CD4-positive, CD25-positive, alpha-beta regulatory T cell (primary cell): Measurements from ENCODE around the gene B9D2. TPM values are rescaled to one million over a fixed set of nuclear protein-coding genes. Genes with fewer than 3 reads are reported as not detected.

Experiments used
- ATAC-seq, 2 donors: fragments of 150-1000 bp; cut with Tn5 transposase; one replicate each; pipeline ENCODE4 v1.10.0; 2021; ENCODE audit warnings: low read depth in 2 of 2, moderate number of reproducible peaks in 2 of 2, moderate library complexity in 1 of 2
- DNase-seq, 3 donors: peaks; one replicate each; pipeline versions ENCODE4 v3.0.0 to v3.0.0-alpha.2; 2012 to 2022; ENCODE audit warnings: mixed read lengths in 1 of 3
- H3K27ac ChIP-seq: one replicate; pipeline ENCODE4 v1.7.0; 2013; ENCODE audit warnings: mild to moderate bottlenecking, low read length; ENCODE audit not compliant: insufficient read depth, poor library complexity, severe bottlenecking
- H3K27me3 ChIP-seq: one replicate; pipeline ENCODE4 v1.7.0; 2013; ENCODE audit warnings: low read length; ENCODE audit not compliant: control insufficient read depth, insufficient read depth
- H3K36me3 ChIP-seq: one replicate; pipeline ENCODE4 v1.7.0; 2013; ENCODE audit warnings: mild to moderate bottlenecking, low read length, moderate library complexity; ENCODE audit not compliant: control insufficient read depth, insufficient read depth
- H3K4me1 ChIP-seq: 2 replicates; pipeline ENCODE4 v1.7.0; 2013; ENCODE audit warnings: mild to moderate bottlenecking, low read length; ENCODE audit not compliant: insufficient read depth, control insufficient read depth, poor library complexity, severe bottlenecking
- H3K4me3 ChIP-seq: one replicate; pipeline ENCODE4 v1.7.0; 2013; ENCODE audit warnings: low read depth, mild to moderate bottlenecking, low read length, moderate library complexity
- H3K9me3 ChIP-seq, 2 experiments: 1 replicate in 1 of 2; 2 replicates in 1 of 2; pipeline ENCODE4 v1.7.0; 2013; ENCODE audit warnings: low read length in 2 of 2, mild to moderate bottlenecking in 1 of 2, moderate library complexity in 1 of 2; ENCODE audit not compliant: control insufficient read depth in 2 of 2
- H3K27ac Mint-ChIP-seq, 3 donors: one replicate each; pipeline ENCODE4 v1.8.0; 2020 to 2022; ENCODE audit warnings: mild to moderate bottlenecking in 3 of 3, mixed read lengths in 3 of 3, moderate library complexity in 2 of 3
- H3K27me3 Mint-ChIP-seq: one replicate; pipeline ENCODE4 v1.8.0; 2022; ENCODE audit warnings: mild to moderate bottlenecking, mixed read lengths
- H3K36me3 Mint-ChIP-seq: one replicate; pipeline ENCODE4 v1.8.0; 2020; ENCODE audit warnings: mixed read lengths
- H3K4me1 Mint-ChIP-seq, 4 donors: one replicate each; pipeline ENCODE4 v1.8.0; 2020 to 2022; ENCODE audit warnings: mixed read lengths in 4 of 4, mild to moderate bottlenecking in 1 of 4
- H3K4me3 Mint-ChIP-seq, 4 donors: one replicate each; pipeline ENCODE4 v1.8.0; 2020 to 2022; ENCODE audit warnings: mild to moderate bottlenecking in 4 of 4, mixed read lengths in 4 of 4, moderate library complexity in 3 of 4
- H3K9me3 Mint-ChIP-seq, 7 donors: one replicate each; pipeline ENCODE4 v1.8.0; 2020 to 2022; ENCODE audit warnings: mixed read lengths in 7 of 7, mild to moderate bottlenecking in 3 of 7, moderate library complexity in 2 of 7
- polyA plus RNA-seq, 4 donors: library from polyadenylated mRNA; unstranded; fragments of 300-500 nt; fragmentation: Illumina TruSeq; gene quantifications; one replicate each; pipeline ENCODE4 v1.2.3, GENCODE V29; 2021
- total RNA-seq: library from RNA; stranded (reverse); gene quantifications from one replicate; pipeline ENCODE4 v1.2.3, GENCODE V29; 2022

The B9D2 gene
- total and polyA plus RNA-seq, 5 donors from 2014 or later: 22.3 to 28.4 (median 24.2) TPM

- Histone ChIP-seq H3K27ac (no peak overlapping the region), H3K9me3 (no peaks in the 10 kb centered on the region), H3K4me1 (peaks cover 54% of the 10 kb centered on the region), H3K36me3 (peaks cover 68% of the 10 kb centered on the region), H3K27me3 (no peaks in the 10 kb centered on the region), H3K4me3 (no peak overlapping the region)
- H3K27me3 Mint-ChIP-seq: no peaks in the 10 kb centered on the region
- peaks cover 10 to 72% (median 43%) of the 10 kb centered on the region in 4 donors for H3K4me1 Mint-ChIP-seq
- H3K9me3 Mint-ChIP-seq: no peaks in the 10 kb centered on the region
- DNase-seq (no peak), ATAC-seq (no peak)
- peak overlapping the region in 2 of 3 donors; percentile 25 to 60 for H3K27ac Mint-ChIP-seq
- peak overlapping the region in 3 of 4 donors; percentile 44 to 77 (median 51) for H3K4me3 Mint-ChIP-seq
- peaks cover 32% of the 10 kb centered on the region for H3K36me3 Mint-ChIP-seq
Observed at GRCh38 chr19:41344162-41344561, 19.8 kb downstream of the B9D2 start.

- Mint-ChIP-seq H3K4me1 (peaks cover 5 to 64% (median 39%) of the 10 kb centered on the region in 4 donors), H3K9me3 (no peaks in the 10 kb centered on the region), H3K36me3 (peaks cover 31% of the 10 kb centered on the region), H3K27ac (peak overlapping the region in 1 of 3 donors; percentile 64), H3K4me3 (peak overlapping the region in 3 of 4 donors; percentile 55 to 77 (median 73)), H3K27me3 (no peaks in the 10 kb centered on the region)
- no peaks in the 10 kb centered on the region for H3K9me3 ChIP-seq
- no peak for ATAC-seq
- H3K27ac ChIP-seq: no peak overlapping the region
- no peak overlapping the region for H3K4me3 ChIP-seq
- peaks cover 43% of the 10 kb centered on the region for H3K4me1 ChIP-seq
- peak in 1 of 3 donors; percentile 58 for DNase-seq
- no peaks in the 10 kb centered on the region for H3K27me3 ChIP-seq
- H3K36me3 ChIP-seq: peaks cover 73% of the 10 kb centered on the region
Observed at GRCh38 chr19:41341669-41342490, 22.1 kb downstream of the B9D2 start.

- Histone ChIP-seq H3K4me3 (no peak overlapping the region), H3K27ac (no peak overlapping the region), H3K36me3 (peaks cover 76% of the 10 kb centered on the region), H3K4me1 (peaks cover 40% of the 10 kb centered on the region), H3K27me3 (no peaks in the 10 kb centered on the region), H3K9me3 (no peaks in the 10 kb centered on the region)
- DNase-seq (no peak), ATAC-seq (no peak)
- Mint-ChIP-seq H3K36me3 (peaks cover 31% of the 10 kb centered on the region), H3K27me3 (no peaks in the 10 kb centered on the region), H3K4me3 (peak overlapping the region in 1 of 4 donors; percentile 72), H3K27ac (no peak overlapping the region), H3K4me1 (peaks cover 5 to 63% (median 34%) of the 10 kb centered on the region in 4 donors), H3K9me3 (no peaks in the 10 kb centered on the region)
Observed at GRCh38 chr19:41339936-41340335, 24.0 kb downstream of the B9D2 start.

DNA sequence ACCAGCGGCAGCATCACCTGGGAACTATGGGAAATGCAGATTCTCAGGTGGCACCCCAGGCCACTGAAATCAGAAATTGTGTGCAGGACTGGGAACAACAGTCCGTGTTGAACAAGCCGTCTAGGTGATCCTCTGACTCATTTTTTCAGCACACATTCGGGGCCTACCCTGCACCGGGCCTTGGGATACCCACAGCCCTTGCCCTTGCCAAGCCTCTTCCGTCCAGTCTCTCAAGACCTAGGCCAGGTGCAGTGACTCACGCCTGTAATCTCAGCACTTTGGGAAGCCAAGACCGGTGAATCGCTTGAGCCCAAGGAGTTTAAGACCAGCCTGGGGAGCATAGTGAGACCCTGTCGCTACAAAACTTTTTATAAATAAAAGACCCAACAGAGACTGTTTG is 28.5 kb downstream of the B9D2 start:
- no peak overlapping the region for H3K4me3 Mint-ChIP-seq
- no peak for ATAC-seq
- peaks cover 84% of the 10 kb centered on the region for H3K36me3 ChIP-seq
- H3K9me3 ChIP-seq: no peaks in the 10 kb centered on the region
- peaks cover 0 to 2% (median 0%) of the 10 kb centered on the region in 7 donors for H3K9me3 Mint-ChIP-seq
- H3K4me1 ChIP-seq: peaks cover 15% of the 10 kb centered on the region
- H3K27me3 ChIP-seq: no peaks in the 10 kb centered on the region
- H3K27ac Mint-ChIP-seq: no peak overlapping the region
- no peak overlapping the region for H3K4me3 ChIP-seq
- peaks cover 4% of the 10 kb centered on the region for H3K27me3 Mint-ChIP-seq
- H3K36me3 Mint-ChIP-seq: peaks cover 37% of the 10 kb centered on the region
- H3K27ac ChIP-seq: no peak overlapping the region
- DNase-seq: no peak
- peaks cover 7 to 50% (median 23%) of the 10 kb centered on the region in 4 donors for H3K4me1 Mint-ChIP-seq

DNA sequence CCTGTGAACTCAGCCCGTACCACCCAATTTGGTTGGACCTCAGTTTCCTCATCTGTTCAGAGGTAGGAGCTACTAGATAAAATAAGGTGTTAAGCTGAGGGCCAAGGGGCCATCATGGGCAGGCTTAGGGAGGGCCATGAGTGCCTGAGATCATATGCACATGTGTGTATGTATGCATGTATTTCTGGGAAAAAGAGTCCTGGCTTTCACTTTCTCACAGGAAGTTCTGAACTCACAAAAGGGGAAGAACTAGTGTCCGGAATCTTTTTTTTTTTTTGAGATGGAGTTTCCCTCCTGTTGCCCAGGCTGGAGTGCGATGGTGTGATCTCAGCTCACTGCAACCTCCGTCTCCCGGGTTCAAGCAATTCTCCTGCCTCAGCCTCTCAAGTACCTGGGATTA is 29.2 kb downstream of the B9D2 start:
- H3K27me3 Mint-ChIP-seq: peaks cover 4% of the 10 kb centered on the region
- Histone ChIP-seq H3K9me3 (no peaks in the 10 kb centered on the region), H3K36me3 (peaks cover 82% of the 10 kb centered on the region), H3K27ac (no peak overlapping the region), H3K4me3 (no peak overlapping the region), H3K4me1 (peaks cover 21% of the 10 kb centered on the region), H3K27me3 (no peaks in the 10 kb centered on the region)
- peaks cover 10 to 51% (median 23%) of the 10 kb centered on the region in 4 donors for H3K4me1 Mint-ChIP-seq
- H3K36me3 Mint-ChIP-seq: peaks cover 38% of the 10 kb centered on the region
- DNase-seq (no peak), ATAC-seq (no peak)
- no peak overlapping the region for H3K4me3 Mint-ChIP-seq
- peaks cover 0 to 2% (median 0%) of the 10 kb centered on the region in 7 donors for H3K9me3 Mint-ChIP-seq
- H3K27ac Mint-ChIP-seq: no peak overlapping the region

GRCh38 chr19:41332468-41332867 is 31.5 kb downstream of the B9D2 start:
- DNase-seq: no peak
- H3K27ac Mint-ChIP-seq: peak overlapping the region in 2 of 3 donors; percentile 69 to 82
- peaks cover 0 to 2% (median 0%) of the 10 kb centered on the region in 7 donors for H3K9me3 Mint-ChIP-seq
- Histone ChIP-seq H3K36me3 (peaks cover 65% of the 10 kb centered on the region), H3K4me1 (peaks cover 40% of the 10 kb centered on the region), H3K27ac (peak overlapping the region; percentile 15), H3K4me3 (no peak overlapping the region), H3K27me3 (no peaks in the 10 kb centered on the region), H3K9me3 (no peaks in the 10 kb centered on the region)
- peaks cover 4% of the 10 kb centered on the region for H3K27me3 Mint-ChIP-seq
- H3K4me1 Mint-ChIP-seq: peaks cover 15 to 58% (median 30%) of the 10 kb centered on the region in 4 donors
- H3K4me3 Mint-ChIP-seq: no peak overlapping the region
- ATAC-seq: no peak
- H3K36me3 Mint-ChIP-seq: peaks cover 33% of the 10 kb centered on the region

GRCh38 chr19:41332000-41332399 is 31.9 kb downstream of the B9D2 start:
- Mint-ChIP-seq H3K9me3 (peaks cover 0 to 2% (median 0%) of the 10 kb centered on the region in 7 donors), H3K4me1 (peaks cover 16 to 60% (median 32%) of the 10 kb centered on the region in 4 donors), H3K27ac (peak overlapping the region in 1 of 3 donors; percentile 97), H3K4me3 (no peak overlapping the region), H3K36me3 (peaks cover 32% of the 10 kb centered on the region), H3K27me3 (peaks cover 4% of the 10 kb centered on the region)
- ATAC-seq (no peak), DNase-seq (no peak)
- no peak overlapping the region for H3K4me3 ChIP-seq
- H3K27ac ChIP-seq: peak overlapping the region; percentile 15
- peaks cover 60% of the 10 kb centered on the region for H3K36me3 ChIP-seq
- peaks cover 45% of the 10 kb centered on the region for H3K4me1 ChIP-seq
- H3K27me3 ChIP-seq: no peaks in the 10 kb centered on the region
- H3K9me3 ChIP-seq: no peaks in the 10 kb centered on the region
